Measurements from ENCODE around the gene RNF212B. TPM values are rescaled to one million over a fixed set of nuclear protein-coding genes. Genes with fewer than 3 reads are reported as not detected.

The RNF212B gene
- polyA plus RNA-seq, 1 experiment = not detected

DNA sequence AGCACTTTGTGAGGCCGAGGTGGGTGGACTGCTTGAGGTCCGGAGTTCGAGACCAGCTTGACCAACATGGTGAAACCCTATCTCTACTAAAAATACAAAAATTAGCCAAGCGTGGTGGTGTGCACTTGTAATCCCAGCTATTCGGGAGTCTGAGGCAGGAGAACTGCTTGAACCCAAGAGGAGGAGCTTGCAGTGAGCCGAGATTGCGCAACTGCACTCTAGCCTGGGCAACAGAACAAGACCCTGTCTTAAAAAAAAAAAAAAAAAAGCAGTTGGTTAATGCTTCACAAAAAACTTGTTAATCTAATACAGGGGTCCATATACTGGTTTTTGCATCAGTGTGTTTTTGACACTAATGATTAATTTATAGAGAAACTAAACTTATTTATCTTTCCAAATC lies 35.7 kb upstream of the RNF212B start:
- ChIA-PET POLR2A (no interaction called here), CTCF (interaction anchor here (1.8 to 2.4 kb wide), 2 partner anchors 15 to 81 kb away, joined by 10 to 15 read pairs; no protein-coding TSS in a partner anchor)
- DNase-seq (ENCODE audit: low read depth, low spot score) = no peak
- Histone ChIP-seq H3K27me3 (ENCODE audit: control insufficient read depth, insufficient read depth, low read length) (peaks cover 12% of the 10 kb centered on the region), H3K4me3 (ENCODE audit: low read depth, low read length) (no peak overlapping the region), H3K9me3 (ENCODE audit: control insufficient read depth, insufficient read depth, low read length) (no peaks in the 10 kb centered on the region), H3K27ac (ENCODE audit: low read depth, low read length) (no peak overlapping the region)
- TF ChIP-seq CTCF (IDR thresholded peaks at IDR 0.05; ENCODE audit: low read depth, low read length) = no peak

DNA sequence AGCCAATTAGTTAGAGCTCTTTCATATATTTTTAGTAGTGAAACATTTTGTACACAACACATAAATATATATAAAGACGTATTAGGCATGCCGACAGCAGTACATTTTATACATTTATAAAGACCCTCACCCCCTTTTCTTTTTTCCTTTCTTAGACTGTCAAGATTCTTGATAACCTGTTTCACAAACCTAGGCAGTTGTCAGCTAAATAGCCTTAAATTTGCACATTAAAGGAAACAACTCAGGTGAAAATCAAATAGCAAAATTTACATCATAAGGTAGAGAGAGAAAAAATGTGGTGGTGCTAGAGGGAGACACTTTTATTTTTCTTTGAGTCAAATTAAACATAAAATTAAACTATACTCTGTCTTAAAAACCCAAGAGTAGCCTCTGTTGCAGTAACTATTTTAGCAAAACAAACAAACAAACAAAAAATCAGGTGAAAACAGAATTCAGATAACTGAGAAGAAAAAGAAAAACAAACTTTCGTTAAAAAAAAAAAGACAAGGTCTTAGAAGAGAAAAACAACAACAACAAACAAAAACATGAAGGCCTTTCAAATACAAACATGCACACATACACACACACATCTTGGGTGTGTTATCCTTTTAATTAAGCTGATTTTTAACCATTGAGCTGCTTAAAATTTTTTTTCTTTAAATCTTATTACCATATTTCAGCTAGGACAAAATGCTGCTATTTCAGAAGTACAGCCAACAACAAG lies 31.2 kb upstream of the RNF212B start:
- Histone ChIP-seq H3K4me3 (ENCODE audit: low read depth, low read length) (no peak overlapping the region), H3K9me3 (ENCODE audit: control insufficient read depth, insufficient read depth, low read length) (no peaks in the 10 kb centered on the region), H3K27me3 (ENCODE audit: control insufficient read depth, insufficient read depth, low read length) (peaks cover 11% of the 10 kb centered on the region), H3K27ac (ENCODE audit: low read depth, low read length) (no peak overlapping the region)
- TF ChIP-seq CTCF (IDR thresholded peaks at IDR 0.05; ENCODE audit: low read depth, low read length) = no peak
- ChIA-PET CTCF (interaction anchor here (0.9 to 2.2 kb wide), 5 partner anchors 19 to 86 kb away, joined by 3 to 18 read pairs (median 8); no protein-coding TSS in a partner anchor), POLR2A (interaction anchor here (1.0 kb wide), 1 partner anchor 12 kb away, joined by 4 read pairs; no protein-coding TSS in a partner anchor)
- no peak for DNase-seq (ENCODE audit: low read depth, low spot score)

- CTCF ChIA-PET = interaction anchor here (1.1 to 1.4 kb wide), 2 partner anchors 20 to 86 kb away, joined by 6 to 8 read pairs; no protein-coding TSS in a partner anchor
- no peak for DNase-seq (ENCODE audit: low read depth, low spot score)
- no peak for TF ChIP-seq CTCF (IDR thresholded peaks at IDR 0.05; ENCODE audit: low read depth, low read length)
Measured at GRCh38 chr14:23207146-23207540, 30.6 kb upstream of the RNF212B start.

DNA sequence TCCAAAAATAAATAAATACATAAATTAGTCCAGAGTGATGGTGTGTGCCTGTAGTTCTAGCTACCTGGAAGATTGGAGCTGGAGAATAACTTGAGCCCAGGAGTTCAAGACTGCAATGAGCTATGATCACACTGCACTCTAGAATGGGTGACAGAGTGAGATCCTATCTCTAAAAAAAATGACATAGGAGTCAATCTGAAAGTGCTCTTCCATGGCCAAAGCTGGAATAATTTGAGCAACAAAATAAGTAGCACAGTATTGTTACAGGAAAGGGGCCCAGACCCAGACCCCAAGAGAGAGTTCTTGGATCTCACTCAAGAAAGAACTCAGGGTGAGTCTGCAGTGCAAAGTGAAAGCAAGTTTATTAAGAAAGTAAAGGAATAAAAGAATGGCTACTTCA lies 29.4 kb upstream of the RNF212B start:
- no peak overlapping the region for H3K4me3 ChIP-seq (ENCODE audit: low read depth, low read length)
- peaks cover 11% of the 10 kb centered on the region for H3K27me3 ChIP-seq (ENCODE audit: control insufficient read depth, insufficient read depth, low read length)
- no peak overlapping the region for H3K27ac ChIP-seq (ENCODE audit: low read depth, low read length)
- ChIA-PET POLR2A (no interaction called here), CTCF (interaction anchor here (0.6 kb wide), 1 partner anchor 17 kb away, joined by 5 read pairs; no protein-coding TSS in a partner anchor)
- TF ChIP-seq CTCF (IDR thresholded peaks at IDR 0.05; ENCODE audit: low read depth, low read length) = no peak
- no peaks in the 10 kb centered on the region for H3K9me3 ChIP-seq (ENCODE audit: control insufficient read depth, insufficient read depth, low read length)
- no peak for DNase-seq (ENCODE audit: low read depth, low spot score)

More at GRCh38 chr14:23207146-23207540, 30.6 kb upstream of the RNF212B start:
- H3K27ac ChIP-seq (ENCODE audit: low read depth, low read length) = no peak overlapping the region
- peaks cover 11% of the 10 kb centered on the region for H3K27me3 ChIP-seq (ENCODE audit: control insufficient read depth, insufficient read depth, low read length)
- POLR2A ChIA-PET = no interaction called here
- no peaks in the 10 kb centered on the region for H3K9me3 ChIP-seq (ENCODE audit: control insufficient read depth, insufficient read depth, low read length)
- no peak overlapping the region for H3K4me3 ChIP-seq (ENCODE audit: low read depth, low read length)
